Stimulated activated naive CD8-positive, alpha-beta T cell treated with anti-CD3 and anti-CD28 coated beads, Interleukin-15, amount 100 ng/mL, for 72 hours (primary cell): Measurements from ENCODE around the gene ILDR1.
"Not testable (repeated sequence)": the region's sequence is repeated elsewhere in the genome, so short reads cannot be mapped to it uniquely, and the experiment has no call there.

Experiments
- ATAC-seq: fragments of 150-1000 bp; cut with Tn5 transposase; 2 replicates; pipeline ENCODE4 v1.10.0; 2021; ENCODE audit warnings: mild to moderate bottlenecking, moderate library complexity
- DNase-seq, 2 donors: peaks; one replicate each; pipeline ENCODE4 v3.0.0; 2021 to 2022
- H3K27ac Mint-ChIP-seq, 2 donors: one replicate each; pipeline ENCODE4 v1.8.0; 2022; ENCODE audit warnings: mild to moderate bottlenecking in 2 of 2, mixed read lengths in 2 of 2, moderate library complexity in 2 of 2
- H3K27me3 Mint-ChIP-seq: one replicate; pipeline ENCODE4 v1.8.0; 2022; ENCODE audit warnings: mixed read lengths
- H3K4me1 Mint-ChIP-seq: one replicate; pipeline ENCODE4 v1.8.0; 2022; ENCODE audit warnings: mild to moderate bottlenecking, mixed read lengths
- H3K4me3 Mint-ChIP-seq, 2 donors: one replicate each; pipeline ENCODE4 v1.8.0; 2022; ENCODE audit warnings: mild to moderate bottlenecking in 2 of 2, mixed read lengths in 2 of 2, moderate library complexity in 1 of 2
- H3K9me3 Mint-ChIP-seq, 2 donors: one replicate each; pipeline ENCODE4 v1.8.0; 2022; ENCODE audit warnings: mixed read lengths in 2 of 2

Gene ILDR1

GRCh38 chr3:121956363-121956762 is 65.7 kb downstream of the ILDR1 start:
- Mint-ChIP-seq H3K9me3 (peaks cover 23 to 34% of the 10 kb centered on the region in 2 donors), H3K4me1 (no peaks in the 10 kb centered on the region), H3K4me3 (no peak overlapping the region), H3K27ac (no peak overlapping the region), H3K27me3 (peaks cover 5% of the 10 kb centered on the region)
- no peak for DNase-seq
- ATAC-seq: no peak

GRCh38 chr3:121951291-121951919 is 70.6 kb downstream of the ILDR1 start:
- Mint-ChIP-seq H3K4me1 (no peaks in the 10 kb centered on the region), H3K9me3 (peaks cover 20 to 23% of the 10 kb centered on the region in 2 donors), H3K27ac (no peak overlapping the region), H3K27me3 (no peaks in the 10 kb centered on the region), H3K4me3 (no peak overlapping the region)
- DNase-seq (no peak), ATAC-seq (no peak)

- Mint-ChIP-seq H3K27ac (no peak overlapping the region), H3K4me1 (no peaks in the 10 kb centered on the region), H3K27me3 (no peaks in the 10 kb centered on the region), H3K9me3 (peaks cover 18 to 20% of the 10 kb centered on the region in 2 donors), H3K4me3 (no peak overlapping the region)
- DNase-seq (no peak), ATAC-seq (no peak)
Measured at GRCh38 chr3:121948641-121949040, 73.4 kb downstream of the ILDR1 start.

- no peak overlapping the region for H3K4me3 Mint-ChIP-seq
- no peaks in the 10 kb centered on the region for H3K4me1 Mint-ChIP-seq
- no peak for DNase-seq
- ATAC-seq: no peak
- H3K27me3 Mint-ChIP-seq: no peaks in the 10 kb centered on the region
- H3K27ac Mint-ChIP-seq: no peak overlapping the region
- H3K9me3 Mint-ChIP-seq: no peaks in the 10 kb centered on the region
Measured at GRCh38 chr3:121943431-121943830, 78.6 kb downstream of the ILDR1 start.

GRCh38 chr3:121942116-121942786 is 79.8 kb downstream of the ILDR1 start:
- H3K4me3 Mint-ChIP-seq: no peak overlapping the region
- H3K4me1 Mint-ChIP-seq: no peaks in the 10 kb centered on the region
- DNase-seq (no peak), ATAC-seq (no peak)
- no peaks in the 10 kb centered on the region for H3K27me3 Mint-ChIP-seq
- H3K9me3 Mint-ChIP-seq: no peaks in the 10 kb centered on the region
- no peak overlapping the region for H3K27ac Mint-ChIP-seq

- no peak for DNase-seq
- ATAC-seq: no peak
- Mint-ChIP-seq H3K4me1 (no peaks in the 10 kb centered on the region), H3K27ac (no peak overlapping the region), H3K27me3 (no peaks in the 10 kb centered on the region), H3K4me3 (no peak overlapping the region), H3K9me3 (no peaks in the 10 kb centered on the region)
Measured at GRCh38 chr3:121941592-121941991, 80.5 kb downstream of the ILDR1 start.

- not testable (repeated sequence) for DNase-seq, H3K4me1 Mint-ChIP-seq, H3K27me3 Mint-ChIP-seq, H3K4me3 Mint-ChIP-seq, ATAC-seq, H3K27ac Mint-ChIP-seq, H3K9me3 Mint-ChIP-seq
Measured at GRCh38 chr3:121938141-121938855, 83.7 kb downstream of the ILDR1 start.
